NCI-H2227 treated with DMSO at 0.1 percent for 48 hours (cell line): ENCODE data around the gene BCO1.

Experiments
- DNase-seq: peaks from one replicate; lab custom pipeline; 2025; lab: John Stamatoyannopoulos, UW

Gene BCO1

DNA sequence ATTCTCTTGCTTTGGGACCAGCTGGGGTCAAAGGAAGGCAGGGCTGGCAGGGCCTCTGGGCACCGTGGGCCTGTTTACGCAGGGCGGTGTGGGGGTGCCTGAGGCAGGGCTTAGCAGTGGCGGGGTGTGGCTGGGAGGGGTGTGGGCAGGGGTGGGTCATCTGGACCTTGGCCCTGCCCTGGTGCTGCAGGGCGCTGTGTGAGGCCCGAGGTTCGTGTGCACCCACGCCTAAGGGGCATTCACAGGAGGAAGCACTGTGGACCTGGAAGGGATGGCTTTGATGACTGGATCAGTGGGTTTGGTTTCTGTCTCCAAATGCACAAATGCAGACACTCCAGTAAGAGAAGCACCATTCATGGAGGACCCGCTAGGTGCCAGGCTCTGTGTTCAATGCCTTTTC, 37.3 kb downstream of the BCO1 start:
- DNase-seq, result no peak

DNA sequence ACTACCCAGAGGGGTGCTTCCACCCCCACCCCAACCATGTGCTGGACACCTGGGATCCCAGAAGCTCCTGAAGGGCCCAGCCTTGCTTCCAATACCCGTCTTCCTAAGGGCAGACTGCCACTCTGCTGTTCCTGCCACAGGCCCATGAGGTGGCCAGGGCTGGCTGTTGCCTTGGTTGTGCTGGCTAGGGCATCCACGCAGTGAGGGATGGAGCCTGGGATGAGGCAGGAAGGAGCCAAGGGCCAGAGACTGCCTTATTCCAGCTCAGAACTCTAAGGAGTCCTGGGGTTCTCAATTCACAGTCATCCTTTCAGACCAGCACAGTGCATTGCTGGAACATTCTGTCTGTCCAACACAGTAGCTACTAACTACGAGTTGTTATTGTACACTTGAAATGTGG, 37.8 kb downstream of the BCO1 start:
- DNase-seq, result no peak

DNA sequence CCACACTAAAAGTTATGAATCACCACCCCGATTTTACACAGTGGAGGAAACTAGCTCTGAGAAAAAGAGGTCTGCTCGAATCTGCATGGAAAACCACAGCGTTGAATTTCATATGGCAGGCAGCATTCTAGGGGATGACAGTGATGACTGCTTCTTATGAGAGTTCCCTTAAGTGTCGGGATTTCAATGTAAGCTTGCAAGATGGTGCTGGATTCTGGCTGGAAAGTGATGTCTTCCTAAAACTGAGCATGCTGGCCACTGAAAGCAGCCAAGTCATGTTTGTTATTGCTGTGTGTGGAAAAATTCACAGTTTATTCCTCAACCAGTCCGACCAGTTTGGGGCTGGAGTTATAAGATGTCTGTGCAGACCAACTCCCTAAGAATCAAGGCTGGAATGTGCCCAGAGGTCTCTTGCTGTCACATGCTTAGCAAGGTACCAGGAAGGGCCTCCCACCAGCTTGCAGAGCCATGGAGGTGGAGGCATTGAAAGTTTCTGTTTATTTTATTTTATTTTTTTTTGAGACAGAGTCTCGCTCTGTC, 39.1 kb downstream of the BCO1 start:
- DNase-seq, result no peak

DNA sequence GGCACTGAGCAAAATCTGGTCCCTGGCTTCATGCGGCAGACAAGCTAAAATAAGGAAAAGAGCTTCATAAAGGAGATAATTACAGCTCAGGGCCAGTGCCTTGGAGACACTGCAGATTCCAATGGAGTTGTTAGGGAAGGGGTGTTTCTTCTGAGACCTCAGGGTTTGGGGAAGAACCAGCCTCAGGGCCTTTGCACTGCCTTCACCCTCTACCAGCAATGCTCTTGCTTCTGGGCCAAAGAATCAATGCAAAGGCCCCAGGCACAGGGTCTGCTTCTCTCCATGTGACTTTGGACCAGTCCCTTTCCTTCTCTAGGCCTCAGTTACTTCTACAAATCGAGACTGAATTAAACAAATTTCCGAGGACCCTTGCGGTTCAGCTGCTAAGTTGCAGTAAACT, 40.0 kb downstream of the BCO1 start:
- no peak for DNase-seq

DNA sequence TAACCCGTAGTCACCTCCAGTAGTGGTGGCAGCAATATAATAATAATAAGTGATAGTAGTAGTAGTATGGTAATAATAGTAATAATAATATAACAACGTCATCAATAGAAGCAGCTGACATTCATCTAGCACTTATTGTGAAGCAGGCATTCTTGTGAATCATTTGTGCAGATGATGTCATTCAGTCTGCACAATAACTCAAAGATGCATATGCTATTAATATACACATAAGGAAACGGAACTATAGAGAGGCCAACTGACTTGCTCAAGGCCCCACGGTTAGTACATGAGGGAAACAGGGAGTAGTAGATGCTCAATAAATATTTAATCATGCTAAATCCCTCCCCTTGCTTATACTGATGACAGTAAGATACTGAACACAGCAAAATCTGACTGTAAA, 40.9 kb downstream of the BCO1 start:
- no peak for DNase-seq

DNA sequence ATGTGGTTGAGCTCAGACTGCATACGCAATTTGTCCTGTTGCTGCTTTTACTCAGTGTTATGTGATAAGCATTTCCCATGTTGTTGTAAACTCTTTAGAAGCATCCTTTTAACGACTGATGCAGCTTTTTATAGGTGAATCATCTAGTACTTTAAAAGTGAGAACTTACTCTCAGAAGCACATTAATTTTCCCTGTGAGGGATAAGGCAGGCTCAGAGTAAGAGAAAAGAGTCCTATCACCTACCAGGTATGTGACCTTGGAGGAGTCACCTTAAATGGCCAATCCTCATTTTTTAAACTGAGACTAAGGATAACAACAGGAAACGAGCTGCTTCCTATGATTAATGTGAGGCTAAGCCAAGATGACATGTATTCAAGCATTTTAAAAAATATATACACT, 41.9 kb downstream of the BCO1 start:
- no peak for DNase-seq

DNA sequence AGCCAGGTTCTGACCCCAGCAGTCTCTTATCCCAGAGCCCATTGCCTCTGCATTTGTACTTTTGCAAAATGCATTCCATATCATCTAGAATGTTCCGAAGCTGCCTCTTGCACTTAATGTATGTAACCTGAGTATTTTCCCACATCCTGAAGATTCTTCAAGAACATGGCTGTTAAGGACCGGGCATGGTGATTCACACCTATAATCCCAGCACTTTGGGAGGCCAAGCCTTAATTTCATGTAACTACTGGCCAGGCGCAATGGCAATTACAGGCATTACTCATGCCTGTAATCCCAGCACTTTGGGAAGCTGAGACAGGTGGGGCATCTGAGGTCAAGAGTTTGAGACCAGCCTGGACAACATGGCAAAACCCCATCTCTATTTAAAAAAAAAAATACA, 44.6 kb downstream of the BCO1 start:
- no peak for DNase-seq

DNA sequence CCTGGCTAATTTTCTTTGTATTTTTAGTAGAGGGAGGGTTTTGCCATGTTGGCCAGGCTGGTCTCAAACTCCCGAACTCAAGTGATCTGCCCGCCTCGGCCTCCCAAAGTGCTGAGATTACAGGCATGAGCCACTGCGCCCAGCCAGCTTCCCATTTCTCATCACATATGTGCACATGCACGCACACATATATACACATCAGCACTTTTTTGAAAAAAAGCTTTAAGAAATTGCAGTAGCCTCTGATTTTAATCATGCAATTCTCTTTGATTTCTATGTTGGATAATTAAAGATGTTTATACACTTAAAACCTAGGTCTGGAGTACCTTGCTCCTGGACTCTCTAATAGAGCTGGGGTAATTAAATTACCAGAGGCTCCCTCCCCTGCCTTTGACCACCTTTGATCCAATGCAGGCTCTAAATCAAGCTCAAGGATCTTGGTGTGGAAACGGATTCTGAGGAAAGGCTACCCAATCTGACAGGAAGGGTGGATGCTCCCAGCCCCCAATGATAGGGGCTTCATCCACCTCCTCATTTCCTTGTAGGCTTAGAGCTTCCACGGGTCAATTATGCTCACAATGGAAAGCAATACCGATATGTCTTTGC, 46.6 kb downstream of the BCO1 start:
- no peak for DNase-seq

DNA sequence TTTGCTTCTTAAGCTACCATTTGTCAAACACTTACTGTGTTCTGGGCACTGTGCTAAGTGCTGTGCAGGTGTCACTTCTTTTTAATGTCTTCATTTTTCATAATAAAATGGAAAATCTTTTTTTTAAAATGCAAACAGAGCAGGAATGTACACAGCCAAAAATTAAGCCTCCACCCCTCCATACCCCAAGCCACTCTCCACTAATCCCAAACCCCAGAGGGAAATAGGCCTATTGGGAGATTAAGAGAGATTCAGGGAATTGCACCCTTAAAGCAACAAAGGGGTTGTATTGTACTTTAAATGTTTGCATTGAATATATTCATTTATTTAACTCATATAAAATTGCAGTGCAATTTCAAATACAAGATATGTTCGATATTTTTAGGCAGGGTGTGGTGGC, 47.7 kb downstream of the BCO1 start:
- DNase-seq, result no peak

DNA sequence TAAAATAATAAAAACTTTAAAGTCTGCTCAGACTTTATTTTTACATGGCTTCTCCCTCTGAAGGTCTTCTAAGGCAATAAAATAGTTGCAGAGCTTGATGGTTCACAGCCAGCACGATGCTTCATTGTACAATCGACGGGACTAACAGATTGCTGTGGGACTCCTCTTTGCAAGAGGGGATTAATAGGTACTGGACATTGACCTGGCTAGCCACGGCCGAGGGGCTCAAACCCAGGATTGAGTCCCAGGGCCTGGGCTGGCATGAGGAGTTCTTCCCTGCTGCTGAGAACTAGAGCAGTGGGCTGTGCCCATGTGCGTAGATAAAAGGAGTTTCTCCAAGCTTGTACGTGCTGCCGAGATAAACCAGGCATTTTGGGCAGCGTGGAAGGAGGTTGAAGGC, 52.6 kb downstream of the BCO1 start:
- no peak for DNase-seq

DNA sequence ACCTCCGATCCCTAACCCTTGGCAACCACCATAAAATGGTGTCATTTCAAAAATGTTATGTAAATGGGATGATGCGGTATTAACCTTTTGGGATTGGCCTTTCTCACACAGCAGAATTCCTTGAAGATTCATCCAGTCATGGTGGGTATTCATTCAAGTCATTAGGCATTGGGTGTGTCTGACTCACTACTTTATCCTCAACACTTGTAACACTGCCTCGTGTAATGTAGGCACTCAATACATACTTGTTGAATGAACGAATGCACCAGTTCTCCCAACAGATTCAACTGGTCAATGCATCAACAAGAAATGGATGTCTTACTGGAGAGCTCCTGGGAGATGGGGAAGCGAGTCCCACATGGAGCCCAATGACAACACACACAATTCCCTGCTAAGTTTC, 54.4 kb downstream of the BCO1 start:
- DNase-seq, result no peak

DNA sequence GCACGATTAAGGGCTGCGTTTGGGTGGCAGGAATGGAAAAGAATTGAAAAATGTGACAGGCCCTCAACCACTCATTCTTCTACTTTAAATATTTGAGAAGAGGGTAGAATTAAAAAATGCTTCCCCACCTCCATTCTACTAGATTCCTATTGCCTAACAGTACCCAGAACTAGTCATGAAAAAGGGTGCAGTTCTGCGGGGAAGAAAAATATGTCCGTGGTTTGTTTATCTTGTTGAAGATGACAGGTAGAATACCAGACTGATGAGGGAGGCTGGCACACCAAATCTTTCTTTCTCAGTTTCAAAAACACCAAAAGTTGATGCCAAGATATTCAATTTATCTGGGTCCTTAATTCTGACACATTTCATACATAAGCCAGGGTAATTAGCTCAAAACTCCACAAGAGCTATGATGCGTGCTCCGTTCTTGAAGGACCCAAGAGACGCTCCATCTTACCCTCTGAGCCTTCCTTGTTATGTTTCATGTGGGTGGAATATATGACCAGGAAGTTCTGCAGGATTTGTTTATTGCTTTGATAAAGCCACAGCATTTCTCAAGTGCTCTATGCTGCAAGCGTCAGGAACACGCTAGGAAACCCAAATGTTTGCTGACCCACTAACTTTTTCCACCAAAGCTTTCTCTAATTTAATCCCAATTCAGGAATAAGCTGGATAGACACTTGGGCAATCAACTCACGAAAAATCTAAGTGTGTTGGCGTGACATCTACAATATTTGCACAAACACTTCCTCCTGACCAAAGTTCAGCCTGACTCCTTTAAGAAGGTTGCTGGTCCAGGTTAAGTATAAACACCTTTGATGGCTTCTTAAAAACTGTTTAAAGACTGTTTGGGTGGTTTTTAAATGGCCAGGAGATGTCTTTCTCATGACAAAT, 55.7 kb downstream of the BCO1 start:
- DNase-seq, result no peak

DNA sequence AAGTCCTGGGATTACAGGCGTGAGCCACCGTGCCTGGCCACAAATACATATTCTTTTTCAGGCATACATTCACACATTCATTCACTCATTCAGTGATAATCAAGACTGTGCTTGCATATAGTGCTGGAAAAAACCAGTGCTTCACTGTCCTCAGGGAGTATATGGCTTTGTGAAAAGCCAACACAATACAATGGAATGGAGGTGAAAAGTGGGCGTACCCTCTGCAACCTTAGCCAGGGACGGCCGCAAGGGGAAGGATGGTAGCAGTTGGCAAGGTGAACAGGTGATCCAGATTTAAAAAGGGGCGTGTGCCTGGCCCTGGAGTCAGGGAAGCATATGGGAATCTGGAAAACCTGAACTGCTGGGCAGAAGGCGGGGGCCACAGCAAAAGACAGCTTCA, 58.1 kb downstream of the BCO1 start:
- DNase-seq, result no peak

DNA sequence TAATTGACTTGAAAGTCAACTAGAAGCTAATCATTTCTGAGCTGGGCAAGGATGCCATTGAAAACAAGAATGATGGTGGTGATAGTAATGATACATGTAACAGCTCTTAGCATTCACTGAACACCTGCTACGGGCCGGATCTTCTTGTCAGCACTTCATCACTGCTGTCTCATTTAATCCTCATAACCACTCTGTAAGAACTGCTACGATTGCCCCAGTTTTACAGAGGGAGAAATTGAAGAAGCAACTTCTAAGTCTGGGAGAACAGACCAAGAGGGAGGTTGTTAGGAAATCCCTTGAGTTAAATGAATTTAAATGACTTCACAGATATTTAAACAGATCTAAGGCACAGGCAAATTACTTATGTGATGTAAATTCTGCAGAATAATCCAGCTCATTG, 69.3 kb downstream of the BCO1 start:
- DNase-seq, result no peak

DNA sequence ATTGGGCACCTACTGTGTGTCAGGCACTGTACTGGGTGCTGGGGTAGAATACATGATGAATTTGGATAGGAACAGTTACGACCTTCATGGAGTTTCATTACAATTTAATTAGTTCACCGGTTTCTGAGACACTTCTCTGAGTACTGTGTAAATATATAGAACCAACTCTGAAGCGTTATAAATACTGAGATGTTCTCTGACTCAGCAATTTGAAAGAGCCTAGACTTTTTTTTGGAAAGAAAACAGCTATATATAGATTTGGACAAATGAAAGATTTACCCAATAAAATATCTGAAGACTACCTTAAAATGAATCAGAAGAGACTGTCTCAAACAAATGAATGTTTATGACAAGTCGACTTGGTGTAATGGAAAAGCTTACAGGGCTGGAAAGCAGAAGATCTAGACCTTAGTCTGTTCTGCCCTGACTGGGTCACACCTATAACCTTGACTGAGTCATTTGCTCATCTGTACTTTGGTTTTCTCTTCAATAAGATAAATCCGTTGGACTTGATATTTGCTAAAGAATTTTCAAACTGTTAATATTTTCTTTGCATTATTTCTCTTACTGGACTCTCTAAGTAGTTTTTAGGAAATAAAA, 71.7 kb downstream of the BCO1 start:
- no peak for DNase-seq

DNA sequence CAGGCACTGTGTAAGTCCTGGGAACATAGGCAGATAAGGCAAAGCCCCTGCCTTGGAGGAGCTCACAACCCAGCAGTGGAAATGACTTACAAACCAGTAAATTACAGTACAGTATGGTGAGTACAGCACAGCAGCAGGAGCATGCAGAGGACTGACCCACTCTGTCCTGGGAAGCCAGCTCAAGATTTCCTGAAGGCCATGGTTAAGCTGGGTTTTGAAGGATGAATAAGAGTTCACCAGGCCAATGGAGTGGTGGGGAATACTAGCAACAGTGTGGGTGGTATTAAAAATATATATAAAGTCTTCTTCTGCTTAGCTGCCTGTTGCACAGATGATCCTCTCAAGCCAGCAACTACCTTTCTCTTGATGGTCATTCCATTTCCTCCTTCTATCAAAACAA, 73.3 kb downstream of the BCO1 start:
- DNase-seq, result no peak

DNA sequence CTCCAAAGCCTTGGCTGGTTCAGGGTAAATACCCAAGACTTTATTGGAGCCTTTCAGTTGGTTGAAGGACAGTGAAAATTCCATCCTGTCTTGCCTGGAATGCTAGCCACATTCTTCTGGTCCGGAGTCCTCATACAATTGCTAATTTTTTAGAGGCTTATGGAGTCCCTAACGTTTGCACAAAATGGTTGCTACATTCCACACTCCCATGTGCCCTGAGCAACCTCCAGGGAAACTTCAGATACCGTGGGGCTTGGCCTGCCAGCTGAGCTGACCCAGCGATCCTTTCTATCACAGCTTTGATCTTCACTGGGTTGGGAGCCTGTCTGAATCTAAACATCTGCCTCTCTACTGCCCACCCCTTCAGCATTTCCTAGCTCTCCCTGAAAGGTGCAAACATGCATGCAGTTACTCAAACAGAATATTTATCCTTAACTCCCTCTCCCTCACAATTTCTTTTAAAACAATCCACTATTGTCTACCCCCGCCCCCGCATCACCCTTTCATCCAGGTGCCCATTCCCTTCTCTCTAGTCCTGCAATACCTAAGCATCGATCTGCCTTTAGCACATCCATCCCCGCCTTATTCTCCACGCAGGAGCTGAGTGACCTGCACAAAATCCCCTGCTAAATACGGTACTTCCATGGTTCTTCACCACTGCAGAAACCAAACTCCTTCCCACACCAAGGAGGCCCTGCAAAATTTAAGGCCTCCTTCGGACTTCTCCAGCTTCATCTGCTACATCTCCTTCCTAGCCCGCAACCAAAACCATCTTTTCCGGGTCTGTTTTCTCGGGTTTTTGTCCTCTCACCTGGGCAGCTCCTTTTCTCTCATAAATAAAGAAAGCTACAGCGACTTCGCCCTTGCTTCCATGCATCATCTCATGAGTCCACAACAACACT, 75.5 kb downstream of the BCO1 start:
- no peak for DNase-seq

DNA sequence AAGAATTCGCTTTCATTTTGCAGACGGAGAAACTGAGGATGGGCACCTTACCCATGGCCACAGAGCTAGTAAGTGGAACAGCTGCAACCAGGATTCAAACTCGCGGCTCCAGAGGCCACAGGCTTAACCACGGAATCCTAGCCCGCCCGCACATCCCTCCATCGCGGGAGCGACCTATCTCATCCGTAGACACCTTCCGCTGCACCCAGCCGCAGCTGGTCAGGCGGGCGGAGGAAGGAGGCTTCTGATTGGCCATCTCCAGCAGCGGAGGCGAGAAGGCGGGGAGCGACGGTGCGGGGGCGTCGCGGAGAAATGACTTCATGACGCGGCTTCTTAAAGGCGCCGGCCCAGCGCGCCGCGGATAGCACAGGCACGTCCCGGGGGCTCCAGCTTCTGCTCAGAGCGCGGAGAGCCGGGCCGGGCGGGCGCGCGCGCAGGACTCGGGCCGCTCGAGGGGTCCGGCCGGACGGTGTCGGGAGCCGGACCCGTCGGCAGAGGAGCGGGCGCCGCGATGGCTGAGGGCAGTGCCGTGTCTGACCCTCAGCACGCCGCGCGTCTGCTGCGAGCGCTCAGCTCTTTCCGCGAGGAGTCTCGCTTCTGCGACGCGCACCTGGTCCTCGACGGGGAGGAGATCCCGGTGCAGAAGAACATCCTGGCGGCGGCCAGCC, 76.2 kb downstream of the BCO1 start, which contains the start of gene GAN:
TSS of gene GAN (plus strand) at position 360 of the 668 bp plus-strand sequence. CDS start at position 512, 152 bp downstream.
- peak; percentile 85 for DNase-seq

DNA sequence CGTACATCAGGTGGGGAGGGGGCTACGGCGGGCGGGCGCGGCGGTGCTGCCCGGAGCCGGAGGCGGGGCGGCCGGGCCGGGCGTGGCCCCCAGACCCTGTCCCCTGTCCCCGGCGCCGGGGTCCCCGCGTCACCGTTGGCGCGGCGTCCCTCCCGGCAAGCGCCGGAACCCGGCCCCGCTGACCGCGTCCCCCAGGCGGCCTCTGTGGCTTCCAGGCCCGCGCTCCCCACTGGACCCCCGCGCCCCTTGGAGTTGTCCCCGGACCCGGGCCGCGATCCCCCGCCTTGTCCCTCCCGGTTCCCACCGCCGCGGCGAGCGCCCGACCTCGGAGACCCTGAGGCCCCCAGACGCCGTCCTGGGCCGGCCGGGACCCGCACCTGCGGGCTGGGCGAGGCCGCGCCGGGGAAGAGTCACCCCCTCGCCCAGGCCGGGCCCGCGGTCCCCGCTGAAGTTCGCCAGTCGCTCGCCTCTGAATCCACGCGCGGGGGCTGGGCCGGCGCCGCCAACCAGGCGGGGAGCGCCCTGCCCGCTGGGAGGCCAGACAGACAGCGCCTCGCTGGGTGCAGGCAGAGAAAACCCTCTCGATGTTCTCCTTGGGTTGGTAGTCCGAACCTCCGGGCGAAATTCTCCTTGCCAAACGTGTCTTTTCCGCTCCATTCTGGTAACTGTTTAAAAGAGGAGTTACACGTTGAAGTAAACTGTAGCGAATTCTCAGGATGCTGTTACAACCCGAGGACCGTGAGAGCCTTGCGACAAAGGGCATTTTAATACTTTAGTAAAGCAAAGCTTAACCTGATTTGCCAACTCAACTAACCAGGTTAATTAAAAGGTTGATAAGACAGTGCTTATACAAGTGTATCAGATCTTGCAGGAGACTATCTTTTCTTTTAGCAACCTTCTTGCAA, 77.0 kb downstream of the BCO1 start:
- no peak for DNase-seq

DNA sequence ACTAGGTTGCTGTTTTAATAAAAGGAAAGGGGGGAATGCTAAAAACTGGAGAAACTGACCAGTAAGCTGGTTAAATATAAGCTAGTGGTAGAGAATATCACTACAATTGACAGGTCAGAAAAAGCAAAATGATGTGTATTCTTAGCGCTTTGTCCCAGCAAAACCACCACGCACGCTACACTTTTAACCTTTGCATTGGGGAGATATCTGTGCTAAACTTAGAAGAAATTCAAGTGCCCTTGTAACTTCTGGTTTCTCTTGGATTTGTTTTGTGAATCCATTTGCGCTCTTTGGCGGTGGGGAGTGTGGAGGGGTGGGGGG, 77.6 kb downstream of the BCO1 start:
- DNase-seq, result no peak
